GM19023 (cell line): ENCODE measurements around the gene STX8.
"Not testable (repeated sequence)": the region's sequence is repeated elsewhere in the genome, so short reads cannot be mapped to it uniquely, and the experiment has no call there.

Experiments used
- ATAC-seq: cut with Tn5 transposase; IDR thresholded peaks from one replicate; pipeline ENCODE4 v1.9.1; 2021; ENCODE audit warnings: mild to moderate bottlenecking, moderate library complexity; ENCODE audit not compliant: unreplicated experiment

Gene STX8

GRCh38 chr17:9557161-9557755 lies 18.4 kb downstream of the STX8 start:
- no peak for ATAC-seq

- not testable (repeated sequence) for ATAC-seq
These were observed 20.9 kb downstream of the STX8 start for GRCh38 chr17:9554715-9555114.

DNA sequence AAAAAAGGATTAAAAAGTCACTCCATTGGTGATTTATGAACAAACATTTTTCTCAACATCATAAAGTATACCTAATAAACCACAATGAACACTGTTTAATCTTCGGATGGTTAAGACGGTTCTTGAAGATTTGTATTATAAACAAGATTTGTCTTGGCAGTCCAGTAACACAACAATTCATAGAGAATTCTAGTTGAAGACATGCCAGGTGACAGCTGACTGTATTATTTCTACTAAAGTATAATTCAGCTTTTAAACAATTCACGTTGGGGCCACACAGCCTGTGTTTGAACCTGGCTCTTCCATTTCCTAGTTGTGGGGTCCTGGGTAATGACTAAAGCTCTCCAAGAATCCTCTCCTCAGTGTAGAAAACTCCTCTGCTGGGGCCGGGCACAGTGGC lies 22.0 kb downstream of the STX8 start:
- ATAC-seq: no peak

- ATAC-seq: no peak
These were observed 22.4 kb downstream of the STX8 start for GRCh38 chr17:9553181-9553580.

DNA sequence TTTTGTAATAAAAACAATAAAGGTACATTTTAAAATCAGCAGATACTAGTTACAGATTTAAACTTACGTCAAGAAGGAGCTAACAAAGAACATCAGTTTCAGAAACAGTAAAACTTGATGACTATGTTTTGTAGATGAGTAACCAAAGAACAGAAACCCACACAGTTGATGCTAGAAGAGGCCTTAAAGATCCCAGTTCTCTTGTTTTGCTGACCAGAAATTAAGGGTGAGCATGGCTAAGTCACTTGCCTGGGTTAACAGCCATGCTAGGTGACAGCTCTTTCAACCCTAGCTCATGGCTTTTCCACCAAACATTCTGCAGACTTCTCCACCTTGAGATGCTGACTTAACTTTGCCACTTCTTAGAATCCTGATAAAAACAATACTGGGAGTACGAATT lies 26.4 kb downstream of the STX8 start:
- no peak for ATAC-seq

DNA sequence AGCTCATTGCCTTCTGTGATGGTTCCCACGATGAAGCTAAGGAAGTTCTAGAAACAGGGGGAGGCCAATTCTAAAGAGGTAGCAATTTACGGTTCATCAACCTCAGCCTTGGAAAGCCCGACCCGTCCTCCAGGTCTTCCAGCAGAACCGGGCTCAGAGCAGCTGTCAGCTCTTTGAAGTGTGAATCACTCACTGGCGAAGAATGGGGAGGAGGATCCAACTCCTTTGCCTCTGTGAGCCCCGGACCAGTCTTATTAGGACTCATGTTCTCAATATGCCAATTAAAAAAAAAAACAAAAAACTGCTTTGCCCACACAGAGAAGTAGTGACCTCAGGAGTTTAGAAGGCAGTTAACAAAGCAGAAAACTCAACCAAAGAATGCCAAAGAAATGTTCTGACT lies 31.4 kb downstream of the STX8 start:
- ATAC-seq: no peak

DNA sequence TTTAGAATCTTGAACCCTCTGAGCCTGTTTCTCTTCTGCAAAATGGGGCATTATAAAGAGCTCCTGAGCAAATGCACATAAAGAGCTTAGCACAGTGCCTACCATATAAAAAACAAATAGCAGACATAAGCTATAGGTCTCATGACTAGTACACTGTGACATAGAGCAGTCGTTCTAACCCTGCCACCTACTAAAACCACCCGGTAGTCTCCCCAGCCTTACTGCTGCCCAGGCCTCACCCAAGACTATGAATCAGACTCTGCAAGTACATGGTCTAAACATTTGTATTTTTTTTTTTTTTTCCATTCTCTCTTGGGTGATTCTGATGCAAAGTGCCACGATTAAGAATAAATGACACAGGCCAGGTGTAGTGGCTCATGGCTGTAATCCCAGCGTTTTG lies 33.9 kb downstream of the STX8 start:
- no peak for ATAC-seq

GRCh38 chr17:9538626-9539025 lies 37.0 kb downstream of the STX8 start:
- ATAC-seq: no peak

GRCh38 chr17:9537177-9537776 lies 38.3 kb downstream of the STX8 start:
- ATAC-seq: no peak

- no peak for ATAC-seq
These were observed 39.6 kb downstream of the STX8 start for GRCh38 chr17:9536061-9536460.

- ATAC-seq: no peak
These were observed 42.2 kb downstream of the STX8 start for GRCh38 chr17:9533441-9533840.

- no peak for ATAC-seq
These were observed 42.9 kb downstream of the STX8 start for GRCh38 chr17:9532715-9533114.

DNA sequence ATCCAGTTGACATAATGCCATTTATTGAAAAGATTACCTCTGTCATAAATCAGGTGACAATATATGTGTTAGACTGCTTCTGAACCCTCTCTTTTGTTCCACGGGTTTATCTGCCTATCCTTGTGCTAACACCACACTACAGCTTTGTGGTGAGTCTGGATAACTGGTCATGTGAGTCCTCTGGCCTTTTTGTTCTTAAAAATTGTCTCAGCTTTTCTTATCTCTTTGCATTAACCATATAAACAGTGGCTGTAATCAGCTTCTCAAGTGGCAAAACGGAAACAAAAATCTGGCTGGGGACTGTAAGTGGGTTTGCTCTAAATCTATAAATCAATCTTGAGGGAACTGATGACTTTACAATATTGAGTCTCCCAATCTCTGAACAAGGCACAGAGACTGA lies 44.6 kb downstream of the STX8 start:
- no peak for ATAC-seq

DNA sequence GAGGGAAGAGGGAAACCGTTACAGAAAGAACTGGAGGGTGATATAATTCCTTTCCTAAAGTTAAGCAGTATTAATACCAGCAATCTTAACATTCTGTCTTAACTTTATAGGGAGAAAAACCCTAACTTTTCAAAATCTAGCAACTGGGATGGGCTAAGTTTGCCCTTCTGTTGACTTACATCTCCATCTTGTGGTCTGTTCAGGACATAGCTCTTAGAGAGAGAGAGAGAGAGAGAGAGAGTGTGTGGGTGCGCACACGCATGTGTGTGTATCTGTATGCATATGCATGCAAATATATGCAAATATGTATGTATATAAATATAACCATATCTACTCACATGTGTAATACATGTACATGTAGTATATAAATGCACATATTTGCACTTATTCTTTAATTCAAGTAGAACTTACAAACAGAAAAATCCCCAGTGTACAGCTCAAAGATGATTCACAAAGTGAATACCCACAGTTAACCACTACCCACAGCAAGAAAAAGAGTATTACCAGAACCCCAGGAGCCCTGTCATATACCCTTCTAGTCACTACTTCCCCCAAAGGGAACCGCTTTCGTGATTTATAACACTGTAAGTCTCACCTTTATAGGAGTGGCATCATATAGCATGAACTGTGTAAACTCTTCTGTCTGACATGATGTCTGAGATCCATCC lies 46.5 kb downstream of the STX8 start:
- no peak for ATAC-seq

DNA sequence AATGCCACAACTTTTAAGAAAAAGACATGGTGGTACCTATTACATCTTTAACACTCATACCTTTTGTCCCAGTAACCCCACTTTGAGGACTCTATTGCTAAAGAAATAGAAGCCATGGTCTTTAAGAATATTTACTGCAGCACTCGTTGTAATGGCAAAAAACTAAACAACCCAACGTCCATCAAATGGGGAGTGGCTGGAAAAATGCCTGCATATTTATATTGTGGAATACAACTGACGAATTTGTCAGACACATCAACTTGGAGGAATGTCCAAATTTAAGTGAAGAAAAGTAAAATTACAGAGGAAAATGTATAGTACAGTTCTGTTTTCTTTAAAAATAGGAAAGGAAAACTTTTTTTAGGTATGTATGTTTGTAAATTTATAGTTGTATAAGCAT lies 47.8 kb downstream of the STX8 start:
- no peak for ATAC-seq

- ATAC-seq: no peak
These were observed 53.5 kb downstream of the STX8 start for GRCh38 chr17:9522074-9522473.

DNA sequence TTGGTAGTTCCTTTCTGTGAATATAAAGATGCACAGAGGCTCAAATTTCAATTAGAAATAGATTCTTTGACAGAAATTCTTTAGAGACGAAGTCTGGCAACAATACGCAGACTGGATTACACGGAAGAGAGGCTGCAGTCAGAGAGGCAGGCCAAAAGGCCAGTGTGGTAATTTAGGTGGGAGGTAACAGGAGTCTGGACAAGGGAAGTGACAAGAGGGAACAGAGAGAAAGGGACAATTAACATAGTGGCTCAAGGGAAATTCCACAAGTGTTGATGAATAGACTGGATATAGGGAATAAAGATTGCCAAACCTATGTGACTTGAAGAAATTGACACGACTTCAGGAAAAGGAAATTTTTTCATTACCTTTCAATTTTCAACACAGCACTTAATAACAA lies 54.6 kb downstream of the STX8 start:
- ATAC-seq: no peak

DNA sequence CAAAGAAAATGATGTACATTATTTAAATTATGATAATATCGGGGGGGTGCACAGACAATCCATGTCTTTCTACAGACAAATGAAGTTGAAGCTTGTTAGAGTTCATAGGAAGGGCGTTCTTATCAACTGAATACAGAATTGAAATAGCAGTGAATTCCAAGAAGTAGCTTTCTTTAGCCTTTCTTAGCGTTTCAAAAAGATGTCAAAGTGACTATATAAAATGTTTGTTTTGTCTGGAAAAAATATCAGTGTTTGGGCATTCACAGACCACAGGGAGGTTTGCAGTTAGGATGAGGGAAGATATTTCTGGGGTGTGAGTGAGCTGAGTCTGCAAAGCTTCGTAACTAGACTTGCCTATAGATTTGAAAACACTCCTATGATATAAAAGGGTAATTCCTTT lies 55.0 kb downstream of the STX8 start:
- ATAC-seq: no peak

GRCh38 chr17:9519583-9520272 lies 55.9 kb downstream of the STX8 start:
- ATAC-seq: no peak

DNA sequence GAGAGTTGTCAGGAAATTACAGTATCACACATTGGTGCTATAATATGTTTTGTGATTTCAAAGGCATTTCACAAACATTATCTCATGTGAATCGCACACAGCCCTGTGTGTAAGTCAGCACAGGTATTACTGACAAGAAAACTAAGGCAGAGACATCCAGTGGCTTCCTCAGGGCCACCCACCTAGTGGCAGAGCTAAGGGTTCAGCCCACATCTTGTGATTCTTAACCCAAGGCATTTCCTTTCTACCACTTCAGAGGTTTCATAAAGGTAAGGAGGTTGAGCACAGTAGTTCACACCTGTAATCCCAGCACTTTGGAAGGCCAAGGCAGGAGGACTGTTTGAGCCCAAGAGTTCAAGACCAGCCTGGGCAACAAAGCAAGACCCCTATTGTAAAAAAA lies 58.2 kb downstream of the STX8 start:
- ATAC-seq: no peak

DNA sequence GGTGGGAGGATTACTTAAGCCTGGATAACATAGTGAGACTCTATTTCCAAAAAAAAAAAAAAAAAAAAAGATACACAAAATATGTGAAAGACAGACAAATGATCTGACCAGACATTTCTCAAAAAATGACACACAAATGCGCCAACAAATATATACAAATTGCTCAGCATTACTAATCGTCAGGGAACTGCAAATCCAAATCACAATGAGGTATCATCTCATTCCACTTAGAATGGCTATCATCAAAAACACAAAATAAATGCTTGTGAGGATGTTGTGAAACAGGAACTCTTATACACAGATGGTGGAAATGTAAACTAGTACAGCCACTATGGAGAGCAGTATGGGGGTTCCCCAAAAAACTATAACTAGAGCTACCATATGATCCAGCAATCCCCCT lies 62.4 kb downstream of the STX8 start:
- ATAC-seq: no peak
